Stimulated activated naive CD8-positive, alpha-beta T cell treated with anti-CD3 and anti-CD28 coated beads, Interleukin-15, Interleukin-2, amounts not matched to agents 100 U/mL and 50 U/mL, for 24 hours (primary cell): ENCODE results near the gene PRELID2.
"Not testable (repeated sequence)": the region's sequence is repeated elsewhere in the genome, so short reads cannot be mapped to it uniquely, and the experiment has no call there.

ENCODE experiments used
- ATAC-seq: fragments of 150-1000 bp; cut with Tn5 transposase; one replicate; pipeline ENCODE4 v1.10.0; 2021
- DNase-seq: peaks from one replicate; pipeline ENCODE4 v3.0.0; 2021

Gene PRELID2

DNA sequence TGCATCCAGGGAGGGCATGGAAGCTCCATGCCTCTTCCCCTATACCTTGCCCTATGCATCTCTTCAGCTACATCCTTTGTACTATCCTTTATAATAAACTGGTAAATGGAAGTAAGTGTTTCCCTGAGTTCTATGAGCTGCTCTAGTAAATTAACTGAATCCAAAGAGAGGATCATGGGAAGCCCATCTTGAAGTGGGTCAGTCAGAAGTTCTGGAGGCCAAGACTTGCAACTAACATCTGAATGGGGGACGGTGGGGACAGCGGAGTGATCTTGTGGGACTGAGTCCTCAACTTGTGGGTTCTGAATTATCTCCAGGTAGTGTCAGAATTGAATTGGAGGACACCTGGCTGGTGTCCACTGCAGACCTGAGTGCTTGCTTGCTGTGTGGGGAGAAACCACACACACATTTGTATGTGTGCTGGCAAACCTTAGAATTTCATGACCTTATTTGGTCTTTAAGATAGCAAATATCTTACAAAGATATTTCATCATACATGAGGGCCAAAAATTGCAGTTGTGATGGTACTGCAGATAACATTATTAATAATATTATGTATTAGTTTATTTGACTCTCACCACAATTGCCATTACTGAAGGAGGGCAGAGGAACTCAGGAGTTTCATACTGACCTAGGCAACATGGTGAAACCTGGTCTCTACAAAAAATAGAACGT is 5.5 kb upstream of the PRELID2 start:
- ATAC-seq (no peak), DNase-seq (no peak)

DNA sequence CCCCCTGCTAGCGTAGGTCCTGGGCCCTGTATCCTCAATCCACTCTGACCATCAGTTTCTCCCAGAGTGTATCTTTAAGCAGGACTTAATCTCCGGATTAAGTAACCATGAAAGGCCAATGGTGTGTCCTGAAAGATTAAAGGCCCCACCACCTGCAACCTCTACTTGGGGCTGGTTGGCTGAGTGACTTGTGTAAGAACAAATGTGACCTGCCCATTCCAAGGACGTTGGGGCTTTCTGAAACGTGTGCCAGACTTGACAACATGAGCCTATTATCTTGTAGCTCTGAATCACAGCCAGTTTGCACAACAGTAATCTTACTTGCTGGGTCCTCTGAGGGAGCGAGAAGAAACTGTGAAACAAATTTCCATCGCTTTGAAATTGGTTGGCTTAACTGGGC is 3.1 kb upstream of the PRELID2 start:
- DNase-seq (no peak), ATAC-seq (no peak)

DNA sequence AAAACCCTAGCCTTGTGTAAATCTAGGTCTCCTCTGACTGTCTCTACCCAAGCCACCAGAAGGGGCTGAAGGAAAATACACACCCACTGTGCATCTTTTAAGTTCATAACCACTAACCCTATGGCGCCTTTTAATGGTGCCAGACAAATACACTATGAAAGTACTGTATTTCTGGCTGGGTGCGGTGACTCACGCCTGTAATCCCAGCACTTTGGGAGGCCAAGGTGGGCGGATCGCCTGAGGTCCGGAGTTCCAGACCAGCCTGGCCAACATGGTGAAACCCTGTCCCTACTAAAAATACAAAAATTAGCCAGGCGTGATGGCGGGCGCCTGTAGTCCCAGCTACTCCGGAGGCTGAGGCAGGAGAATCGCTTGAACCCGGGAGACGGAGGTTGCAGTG is 1.1 kb upstream of the PRELID2 start:
- ATAC-seq, DNase-seq: not testable (repeated sequence)

GRCh38 chr5:145835848-145836239 is 702 bp upstream of the PRELID2 start:
- no peak for ATAC-seq
- no peak for DNase-seq

DNA sequence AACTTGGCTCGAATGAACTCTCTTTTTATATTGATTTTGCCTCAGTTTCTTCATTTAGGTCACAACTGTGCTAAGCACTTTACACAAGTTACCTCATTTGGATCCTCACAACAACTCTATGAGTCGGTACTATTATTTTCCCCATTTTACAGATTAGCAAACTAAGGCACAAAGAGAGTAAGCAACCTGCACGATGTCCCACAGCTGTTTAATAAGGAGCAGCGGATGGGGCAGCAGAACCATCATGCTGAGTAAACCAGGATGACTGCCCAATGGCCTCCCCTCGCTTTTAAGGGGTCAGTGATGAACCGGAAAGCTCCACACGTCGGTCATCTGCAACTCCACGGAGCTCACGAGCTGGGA is 607 bp downstream of the PRELID2 start:
- ATAC-seq, result no peak
- no peak for DNase-seq

DNA sequence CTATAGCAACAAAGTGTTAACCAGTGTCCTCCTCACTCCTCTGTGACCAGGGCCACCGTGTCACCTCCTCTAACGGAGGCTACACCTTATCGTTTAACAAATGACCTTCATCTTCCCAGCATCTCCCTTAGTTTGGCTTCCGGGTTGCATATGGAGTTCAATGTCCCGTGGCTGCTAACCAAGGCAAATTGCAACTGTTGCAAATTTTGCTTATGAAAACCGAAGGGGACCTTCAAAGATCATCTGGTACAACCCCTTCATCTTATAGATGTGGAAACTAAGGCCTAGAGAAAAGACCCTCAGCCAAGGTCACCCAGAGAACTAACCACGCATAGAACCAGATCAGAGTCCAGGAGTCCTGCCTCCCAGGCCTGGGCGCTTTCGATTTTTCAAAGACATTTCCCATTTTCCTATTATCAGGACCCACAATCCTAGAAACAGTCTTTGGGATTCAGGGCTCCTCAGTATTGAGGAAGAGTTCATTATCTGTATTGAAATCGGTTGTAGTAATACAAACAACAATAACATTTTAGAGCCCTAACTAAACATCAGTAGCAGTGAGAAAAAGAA is 1.4 kb downstream of the PRELID2 start:
- no peak for ATAC-seq
- DNase-seq, result no peak

DNA sequence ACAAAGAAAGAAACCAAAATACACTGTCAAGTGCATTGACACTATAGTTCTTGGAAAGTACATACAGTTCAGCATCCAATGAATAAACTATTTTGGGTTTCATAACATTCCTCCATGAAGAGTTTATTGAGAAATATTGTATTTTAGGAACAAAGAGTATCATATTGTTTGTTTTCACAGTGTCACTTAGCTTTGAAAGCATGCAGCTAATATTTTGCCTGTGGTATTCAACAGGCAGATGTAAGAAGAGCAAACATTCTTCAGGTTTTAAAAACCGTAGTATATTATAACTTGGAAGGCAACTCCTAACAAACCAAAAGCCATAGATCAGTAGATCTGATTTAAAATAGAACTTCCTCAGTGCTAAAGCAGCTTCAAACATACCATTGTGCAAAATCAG is 4.5 kb downstream of the PRELID2 start:
- ATAC-seq, result no peak
- no peak for DNase-seq

DNA sequence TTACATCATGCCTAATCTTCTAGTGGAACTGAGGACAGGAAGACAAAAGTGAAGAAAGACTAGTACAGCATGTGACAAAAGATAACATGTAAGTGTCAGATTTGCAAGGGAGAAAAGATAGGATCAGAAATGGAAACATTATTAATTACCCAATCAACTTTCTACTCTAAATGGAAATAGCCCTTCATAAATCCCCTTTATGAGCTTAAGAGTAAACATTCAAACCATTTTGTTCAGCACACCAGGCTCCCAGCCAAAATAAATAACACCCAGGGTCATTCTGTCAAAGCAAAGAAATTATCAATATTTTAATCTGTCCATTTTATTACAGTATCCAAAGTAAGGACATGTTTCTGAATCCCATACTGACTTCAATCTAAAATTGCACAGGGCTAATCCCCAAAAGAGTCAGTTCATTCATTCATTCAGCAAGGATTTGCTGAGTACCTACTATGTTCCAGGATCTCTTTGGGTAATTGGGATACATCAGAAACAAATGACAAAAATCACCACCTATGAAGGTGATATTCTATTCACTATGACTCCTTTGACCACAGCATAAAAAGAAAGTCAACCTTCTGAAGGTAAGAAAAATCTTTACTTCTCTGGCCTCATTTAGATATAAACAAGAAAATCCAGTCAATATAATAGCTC is 5.3 kb downstream of the PRELID2 start:
- no peak for ATAC-seq
- no peak for DNase-seq

GRCh38 chr5:145826895-145827674 is 8.1 kb downstream of the PRELID2 start:
- no peak for DNase-seq
- no peak for ATAC-seq

- ATAC-seq (no peak), DNase-seq (no peak)
Measured at GRCh38 chr5:145825751-145826180, 9.4 kb downstream of the PRELID2 start.

GRCh38 chr5:145824040-145824439 is 11.1 kb downstream of the PRELID2 start:
- DNase-seq, result no peak
- no peak for ATAC-seq

GRCh38 chr5:145818604-145819003 is 16.5 kb downstream of the PRELID2 start:
- no peak for ATAC-seq
- DNase-seq, result no peak

GRCh38 chr5:145812877-145813276 is 22.3 kb downstream of the PRELID2 start:
- no peak for DNase-seq
- no peak for ATAC-seq

- no peak for DNase-seq
Measured at GRCh38 chr5:145811834-145812625, 23.1 kb downstream of the PRELID2 start.

GRCh38 chr5:145806923-145807322 is 28.2 kb downstream of the PRELID2 start:
- DNase-seq (no peak), ATAC-seq (no peak)

More at GRCh38 chr5:145811834-145812625, 23.1 kb downstream of the PRELID2 start:
- no peak for ATAC-seq

DNA sequence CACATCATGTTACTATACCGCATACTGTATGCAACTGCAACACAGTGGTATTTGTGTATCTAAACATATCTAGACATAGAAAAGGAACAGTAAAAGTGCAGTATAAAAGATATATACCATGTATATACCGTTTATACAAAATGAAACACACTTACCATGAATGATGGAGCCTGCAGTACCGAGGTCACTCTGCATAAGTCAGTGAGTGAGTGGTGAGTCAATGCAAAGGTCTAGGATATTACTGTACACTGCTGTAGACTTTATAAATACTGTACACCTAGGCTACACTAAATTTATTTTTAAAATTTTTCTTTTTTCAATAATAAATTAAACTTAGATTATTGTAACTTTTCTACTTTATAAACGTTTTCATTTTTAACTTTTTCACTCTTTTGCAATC is 29.3 kb downstream of the PRELID2 start:
- ATAC-seq, result no peak

DNA sequence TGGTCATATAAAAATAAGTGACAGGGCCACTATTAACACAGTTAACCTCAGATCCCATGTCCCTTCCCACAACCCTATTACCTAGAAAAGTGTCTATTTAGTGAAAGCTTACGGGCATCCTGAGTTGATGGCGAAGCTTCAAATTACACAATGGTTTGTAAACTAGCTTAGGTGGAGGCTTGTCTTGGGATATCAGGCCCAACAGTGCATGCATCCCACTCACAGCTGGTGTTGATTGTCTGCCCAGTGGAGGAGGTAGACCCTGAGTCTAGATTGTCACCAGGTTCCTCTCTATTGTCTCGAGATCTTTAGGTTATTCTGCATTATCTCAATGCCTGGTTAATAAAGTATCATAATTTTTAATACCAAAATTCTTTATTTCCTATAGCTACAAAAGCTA is 30.4 kb downstream of the PRELID2 start:
- ATAC-seq, result no peak

More for the DNA sequence above, 29.3 kb downstream of the PRELID2 start:
- DNase-seq, result no peak

DNA sequence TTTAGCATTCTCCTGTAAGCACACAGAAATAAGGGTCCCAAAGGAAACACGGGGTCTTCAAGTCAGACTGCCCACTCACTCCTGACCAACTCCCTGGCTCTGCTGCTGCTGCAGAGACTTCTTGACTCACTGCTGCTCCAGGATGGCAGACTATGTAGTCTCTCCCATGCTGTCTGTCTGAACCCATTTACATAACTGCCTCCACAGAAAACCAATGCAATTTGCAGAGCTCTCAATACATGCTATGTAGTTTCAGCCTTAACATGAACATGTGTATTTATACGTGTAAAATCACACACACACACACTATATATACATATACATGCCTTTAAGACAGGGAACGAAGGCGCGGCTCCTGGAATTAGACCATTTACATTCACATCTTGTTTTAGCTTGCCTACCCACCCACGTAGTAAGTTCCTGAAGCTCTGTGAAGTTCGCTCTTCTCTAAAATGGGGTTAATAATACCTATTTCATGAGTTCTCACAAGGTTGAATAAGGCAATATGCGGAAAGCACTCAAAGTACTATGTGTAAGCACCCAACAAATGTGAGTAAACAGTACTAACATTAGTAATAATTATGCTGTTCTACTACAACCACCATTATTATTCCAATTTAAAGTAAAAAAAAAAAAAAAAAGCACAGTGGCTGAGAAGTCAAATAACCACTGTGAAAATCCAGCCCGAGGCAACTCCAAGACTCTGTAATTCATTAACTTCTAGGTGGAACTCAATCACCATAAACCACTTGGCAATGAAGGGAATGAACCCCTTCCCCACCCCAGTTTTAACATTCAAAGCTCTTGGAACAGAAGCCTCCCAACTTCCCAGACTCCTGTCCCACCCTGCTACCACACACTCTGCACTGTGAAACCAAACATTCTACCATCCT is 31.8 kb downstream of the PRELID2 start:
- no peak for ATAC-seq
- DNase-seq, result no peak

More for the DNA sequence above, 30.4 kb downstream of the PRELID2 start:
- no peak for DNase-seq

DNA sequence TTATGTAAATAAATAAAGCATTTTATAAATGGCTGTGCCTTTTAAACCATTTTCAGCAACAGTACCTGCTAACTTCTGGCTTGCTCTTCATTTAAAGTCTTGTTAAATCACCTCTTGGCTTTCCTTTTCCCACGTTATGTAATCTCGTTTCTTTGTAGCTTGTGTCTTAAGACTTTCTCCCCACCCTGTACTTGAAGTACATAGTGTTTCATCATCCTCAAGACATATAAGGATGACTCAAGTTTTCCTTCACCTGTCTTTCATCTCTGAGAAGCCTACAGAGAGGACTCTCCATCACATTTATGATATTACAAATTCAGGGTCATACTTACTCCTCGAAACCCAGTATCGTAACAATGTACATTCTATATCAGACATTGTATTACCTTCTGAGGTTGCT is 33.9 kb downstream of the PRELID2 start:
- ATAC-seq (no peak), DNase-seq (no peak)

DNA sequence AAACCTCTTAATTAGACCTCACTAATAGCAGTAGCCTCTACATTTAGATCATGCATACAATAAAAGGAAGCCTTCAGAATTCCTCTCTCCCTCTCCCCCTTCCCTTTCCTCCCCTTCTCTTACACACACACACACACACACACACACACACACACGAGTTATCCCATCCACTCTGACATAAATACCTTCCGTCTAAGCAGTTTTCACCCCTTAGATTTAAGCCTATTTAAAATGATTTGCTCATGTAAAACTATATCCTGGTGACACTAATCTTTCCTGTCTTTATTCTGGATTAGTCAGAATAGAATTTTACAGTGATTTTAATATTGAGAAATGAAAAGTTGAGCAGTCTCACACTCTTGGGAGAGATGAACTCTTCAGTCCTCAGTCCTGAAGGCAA is 35.0 kb downstream of the PRELID2 start:
- DNase-seq (no peak), ATAC-seq (no peak)

DNA sequence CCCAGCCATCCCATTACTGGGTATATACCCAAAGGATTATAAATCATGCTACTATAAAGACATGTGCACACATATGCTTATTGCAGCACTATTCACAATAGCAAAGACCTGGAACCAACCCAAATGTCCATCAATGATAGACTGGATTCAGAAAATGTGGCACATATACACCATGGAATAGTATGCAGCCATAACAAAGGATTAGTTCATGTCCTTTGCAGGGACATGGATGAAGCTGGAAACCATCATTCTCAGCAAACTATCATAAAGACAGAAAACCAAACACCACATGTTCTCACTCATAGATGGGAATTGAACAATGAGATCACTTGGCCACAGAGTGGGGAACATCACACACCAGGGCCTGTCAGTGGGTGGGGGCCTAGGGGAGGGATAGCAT is 36.6 kb downstream of the PRELID2 start:
- not testable (repeated sequence) for ATAC-seq, DNase-seq
